ENCODE data around the gene ANKRD44.

GRCh38 chr2:197161774-197162173 is 148.8 kb downstream of the ANKRD44 start:
- TF ChIP-seq CTCF (IDR thresholded peaks at IDR 0.05) (no peak), SIN3A (IDR thresholded peaks at IDR 0.05; ENCODE audit: borderline replicate concordance, insufficient read depth, low read depth, low read length) (no peak), TCF7L2 (IDR thresholded peaks at IDR 0.05; ENCODE audit: low read depth, low read length) (no peak), POLR2AphosphoS5 (IDR thresholded peaks at IDR 0.05; ENCODE audit: low read depth, low read length) (no peak), REST (IDR thresholded peaks at IDR 0.05; ENCODE audit: insufficient read depth in 1 of 2, low read depth in 2 of 2, low read length in 1 of 2) (no peak)
